H7 (cell line): ENCODE results near the gene BBX. TPM values are rescaled to one million over a fixed set of nuclear protein-coding genes. Genes with fewer than 3 reads are reported as not detected.

Source experiments
- DNase-seq: peaks from one replicate; pipeline ENCODE4 v3.0.0; 2012
- H3K27me3 ChIP-seq: 2 replicates; pipeline ENCODE4 v1.6.0; 2011; ENCODE audit warnings: mild to moderate bottlenecking, low read length; ENCODE audit not compliant: control insufficient read depth, insufficient read depth
- H3K36me3 ChIP-seq: replicated peaks from 2 replicates; pipeline ENCODE4 v1.5.1; 2011; ENCODE audit warnings: low read length; ENCODE audit not compliant: control insufficient read depth, insufficient read depth
- H3K4me3 ChIP-seq: 2 replicates; pipeline ENCODE4 v1.5.1; 2011; ENCODE audit warnings: low read depth, mild to moderate bottlenecking, control low read depth, low read length, moderate library complexity; ENCODE audit not compliant: insufficient read depth
- total RNA-seq: library from RNA; depleted of rRNA; stranded (reverse); fragments of >200 nt; shearing (Covaris generic); gene quantifications from 2 replicates; pipeline ENCODE4 v1.2.3, GENCODE V29; 2014

The BBX gene
- total RNA-seq, 1 experiment from 2014 or later: 22.2 TPM

GRCh38 chr3:107729686-107730085 lies 206.9 kb downstream of the BBX start:
- no peak for DNase-seq
- no peak overlapping the region for H3K4me3 ChIP-seq
- no peaks in the 10 kb centered on the region for H3K27me3 ChIP-seq
- peaks cover 5% of the 10 kb centered on the region for H3K36me3 ChIP-seq

GRCh38 chr3:107734317-107734716 lies 211.6 kb downstream of the BBX start:
- Histone ChIP-seq H3K27me3 (no peaks in the 10 kb centered on the region), H3K36me3 (peaks cover under 1% of the 10 kb centered on the region; the same call in 1 of the 2 replicates), H3K4me3 (no peak overlapping the region)
- DNase-seq: no peak

GRCh38 chr3:107737914-107738313 lies 215.2 kb downstream of the BBX start:
- H3K27me3 ChIP-seq: no peaks in the 10 kb centered on the region
- no peak for DNase-seq
- H3K36me3 ChIP-seq: no peaks in the 10 kb centered on the region
- no peak overlapping the region for H3K4me3 ChIP-seq

- Histone ChIP-seq H3K36me3 (no peaks in the 10 kb centered on the region), H3K4me3 (no peak overlapping the region), H3K27me3 (no peaks in the 10 kb centered on the region)
- no peak for DNase-seq
Observed at GRCh38 chr3:107738486-107739183, 215.9 kb downstream of the BBX start.

- DNase-seq: no peak
- no peaks in the 10 kb centered on the region for H3K36me3 ChIP-seq
- no peaks in the 10 kb centered on the region for H3K27me3 ChIP-seq
Observed at GRCh38 chr3:107739227-107739626, 216.5 kb downstream of the BBX start.

GRCh38 chr3:107740992-107741896 lies 218.5 kb downstream of the BBX start:
- Histone ChIP-seq H3K36me3 (no peaks in the 10 kb centered on the region), H3K27me3 (no peaks in the 10 kb centered on the region), H3K4me3 (no peak overlapping the region)
- no peak for DNase-seq

More at GRCh38 chr3:107739227-107739626, 216.5 kb downstream of the BBX start:
- no peak overlapping the region for H3K4me3 ChIP-seq

- Histone ChIP-seq H3K27me3 (no peaks in the 10 kb centered on the region), H3K4me3 (no peak overlapping the region), H3K36me3 (no peaks in the 10 kb centered on the region)
- DNase-seq: no peak
Observed at GRCh38 chr3:107745354-107745753, 222.6 kb downstream of the BBX start.

- Histone ChIP-seq H3K4me3 (no peak overlapping the region), H3K27me3 (no peaks in the 10 kb centered on the region), H3K36me3 (no peaks in the 10 kb centered on the region)
- DNase-seq: no peak
Observed at GRCh38 chr3:107752202-107752990, 229.6 kb downstream of the BBX start.

GRCh38 chr3:107753494-107753893 lies 230.7 kb downstream of the BBX start:
- no peak for DNase-seq
- Histone ChIP-seq H3K4me3 (no peak overlapping the region), H3K36me3 (no peaks in the 10 kb centered on the region), H3K27me3 (no peaks in the 10 kb centered on the region)

GRCh38 chr3:107753976-107754375 lies 231.2 kb downstream of the BBX start:
- Histone ChIP-seq H3K36me3 (no peaks in the 10 kb centered on the region), H3K4me3 (no peak overlapping the region), H3K27me3 (no peaks in the 10 kb centered on the region)
- no peak for DNase-seq

GRCh38 chr3:107756649-107757048 lies 233.9 kb downstream of the BBX start:
- Histone ChIP-seq H3K27me3 (no peaks in the 10 kb centered on the region), H3K4me3 (no peak overlapping the region), H3K36me3 (no peaks in the 10 kb centered on the region)
- DNase-seq: no peak

- DNase-seq: no peak
- H3K27me3 ChIP-seq: no peaks in the 10 kb centered on the region
- H3K4me3 ChIP-seq: no peak overlapping the region
- H3K36me3 ChIP-seq: no peaks in the 10 kb centered on the region
Observed at GRCh38 chr3:107757140-107757539, 234.4 kb downstream of the BBX start.

GRCh38 chr3:107760144-107760543 lies 237.4 kb downstream of the BBX start:
- no peaks in the 10 kb centered on the region for H3K27me3 ChIP-seq
- H3K36me3 ChIP-seq: no peaks in the 10 kb centered on the region
- no peak overlapping the region for H3K4me3 ChIP-seq
- DNase-seq: no peak

- no peak for DNase-seq
- Histone ChIP-seq H3K4me3 (no peak overlapping the region), H3K27me3 (no peaks in the 10 kb centered on the region), H3K36me3 (no peaks in the 10 kb centered on the region)
Observed at GRCh38 chr3:107761391-107761790, 238.6 kb downstream of the BBX start.
